LHCN-M2 (cell line): ENCODE results near the gene WNT3A. TPM values are rescaled to one million over a fixed set of nuclear protein-coding genes. Genes with fewer than 3 reads are reported as not detected.

ENCODE experiments used
- DNase-seq: peaks from one replicate; pipeline ENCODE4 v3.0.0-alpha.2; 2012; ENCODE audit warnings: low read depth
- total RNA-seq: library from RNA; depleted of rRNA; stranded (reverse); fragments of >200 nt; gene quantifications from 2 replicates; pipeline ENCODE4 v1.2.3, GENCODE V29; 2014

The WNT3A gene
- total RNA-seq, 1 experiment from 2014 or later: not detected

DNA sequence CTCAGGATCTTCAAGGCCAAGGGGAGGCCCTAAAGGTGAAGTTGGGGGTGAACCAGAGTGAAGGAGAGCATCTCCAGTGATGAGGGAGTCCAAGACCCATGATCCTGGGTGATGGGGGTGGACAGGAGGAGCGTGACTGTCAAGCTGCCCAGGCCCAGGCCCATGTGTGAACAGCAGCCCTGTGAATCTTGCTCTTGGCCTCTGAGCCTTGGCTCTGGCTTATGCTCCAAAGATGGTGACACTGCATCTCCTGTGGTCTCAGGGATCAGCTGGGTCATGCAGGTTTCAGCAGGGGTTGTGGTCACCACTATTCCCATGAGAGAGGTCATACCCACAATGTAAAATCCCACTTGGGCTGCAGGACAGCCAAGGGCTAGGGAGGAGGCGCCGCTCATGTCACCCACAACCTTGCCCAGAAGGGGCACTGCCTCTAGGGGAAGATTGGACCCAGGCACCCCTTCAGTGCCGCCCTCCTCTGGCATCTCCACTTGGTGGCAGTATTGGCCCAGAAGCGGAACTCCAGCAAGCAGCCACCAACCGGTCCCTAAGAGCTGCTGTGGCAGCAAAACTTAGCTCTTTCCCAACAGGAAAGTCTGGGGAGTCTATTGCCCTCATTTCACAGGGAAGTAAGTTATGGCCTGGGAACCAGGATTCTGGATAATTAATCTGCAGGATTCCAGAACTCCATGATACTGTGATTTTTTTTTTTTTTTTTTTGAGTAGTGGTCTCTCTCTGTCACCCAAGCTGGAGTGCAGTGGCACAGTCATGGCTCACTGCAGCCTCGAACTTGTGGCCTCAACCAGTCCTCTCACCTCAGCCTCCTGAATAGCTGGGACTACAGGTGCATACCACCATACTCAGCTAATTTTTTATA lies 7.5 kb upstream of the WNT3A start:
- DNase-seq: peak; percentile 73

DNA sequence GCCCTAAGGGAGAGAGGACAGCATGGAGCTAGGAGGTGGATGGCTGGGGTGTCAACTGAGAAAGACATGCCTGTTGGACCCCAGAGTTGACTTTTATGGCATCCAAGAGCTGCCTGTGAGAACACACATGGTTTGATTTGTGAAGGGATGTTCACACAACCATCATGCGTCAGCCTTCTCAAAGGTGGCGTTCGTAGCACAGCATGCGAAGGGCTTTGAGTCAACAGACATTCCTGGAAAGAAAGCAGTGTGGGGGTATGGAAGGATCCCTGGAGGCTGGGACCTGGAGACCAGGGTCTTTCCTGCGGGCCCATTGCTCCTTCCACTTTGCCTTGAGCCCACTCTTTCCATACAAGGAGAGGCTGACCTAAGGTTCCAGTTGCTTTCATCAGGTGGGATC lies 6.4 kb upstream of the WNT3A start:
- no peak for DNase-seq

DNA sequence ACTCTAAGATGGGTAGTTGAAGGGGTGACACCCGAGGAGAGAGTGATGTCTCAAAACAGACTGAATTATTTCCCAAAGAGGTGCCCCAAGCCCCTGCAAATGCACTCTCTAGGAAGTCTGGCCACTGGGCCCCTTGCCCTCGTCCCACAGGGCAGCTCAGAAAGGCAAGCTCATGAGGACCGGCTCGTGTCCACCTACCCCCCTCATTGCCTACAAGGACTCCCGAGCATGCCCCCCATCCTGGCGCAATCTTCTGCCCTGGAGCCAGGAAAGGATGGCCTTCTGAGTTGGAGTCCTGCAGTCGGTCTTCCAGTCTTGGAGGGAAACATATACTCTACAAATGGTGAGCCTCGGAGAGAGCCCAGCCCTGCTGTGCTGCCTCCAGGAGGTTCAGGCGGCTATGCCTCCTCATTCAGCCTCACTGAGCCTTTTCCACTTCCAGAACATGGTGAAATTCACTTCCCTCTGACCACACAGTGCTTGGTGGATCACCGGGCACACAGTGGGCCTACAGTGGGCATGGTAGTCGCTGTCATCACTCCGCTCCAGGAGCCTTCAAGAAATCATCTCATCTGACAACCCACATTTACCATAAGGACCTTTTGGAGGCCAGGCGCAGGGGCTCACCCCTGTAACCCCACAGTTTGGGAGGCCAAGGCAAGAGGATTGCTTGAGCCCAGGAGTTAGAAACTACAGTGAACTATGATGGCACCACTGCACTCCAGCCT lies 5.8 kb upstream of the WNT3A start:
- DNase-seq: no peak

DNA sequence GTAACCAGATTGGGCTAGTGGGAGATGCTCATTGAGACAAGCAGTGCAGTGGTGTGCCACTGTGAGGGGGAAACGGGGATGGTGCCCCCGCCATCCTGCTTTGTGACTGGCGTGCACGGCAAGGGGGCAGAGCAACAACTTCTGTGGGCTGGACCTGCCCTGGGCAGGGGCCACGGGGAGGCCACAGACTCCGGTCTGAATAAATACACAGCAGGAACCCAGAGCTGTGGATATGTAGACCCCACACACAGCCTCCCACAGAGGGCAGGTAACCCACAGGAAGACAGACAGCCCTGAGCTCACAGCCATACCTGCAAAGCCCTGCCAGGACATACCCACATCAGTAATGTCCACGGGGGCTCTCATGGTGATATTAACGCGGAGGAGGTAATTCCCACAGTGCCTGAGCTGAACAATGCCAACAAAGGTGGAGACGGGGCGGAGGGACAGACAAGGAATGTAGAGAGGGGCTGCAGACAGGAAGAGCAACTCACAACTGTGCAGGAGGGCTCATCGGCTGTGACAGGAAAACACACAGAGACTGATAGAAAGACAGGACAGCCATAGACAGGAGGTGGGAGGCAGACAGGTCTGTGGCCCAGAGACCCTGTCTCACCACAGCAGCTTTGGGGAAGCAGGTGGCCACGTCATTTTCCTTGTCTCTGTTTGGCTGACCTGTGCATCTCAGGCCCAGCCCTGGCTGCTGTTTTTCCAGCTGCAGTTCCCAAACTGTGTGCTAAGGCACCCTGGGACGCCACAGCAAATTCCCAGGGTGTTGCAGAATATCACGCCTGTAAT lies 4.9 kb upstream of the WNT3A start:
- DNase-seq: no peak

DNA sequence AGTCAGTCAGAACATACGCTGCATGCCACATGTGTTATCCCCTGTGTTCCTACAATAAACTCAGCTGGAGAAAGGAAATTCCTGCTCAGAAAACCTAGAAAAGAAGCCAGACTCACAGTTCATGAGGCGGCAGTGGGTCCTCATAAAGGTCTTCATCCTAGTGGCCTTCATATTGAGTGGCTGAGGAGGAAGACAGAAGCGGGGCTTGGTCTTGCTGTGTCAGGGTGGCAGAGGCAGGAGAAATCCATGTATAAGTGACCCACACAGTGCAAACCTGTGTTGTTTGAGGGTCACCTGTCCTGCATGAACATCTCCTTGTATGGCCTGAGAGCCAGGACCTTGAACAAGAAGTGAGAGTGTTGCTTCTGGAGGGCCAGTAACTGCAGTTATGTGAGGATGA lies 4.0 kb upstream of the WNT3A start:
- DNase-seq: no peak

DNA sequence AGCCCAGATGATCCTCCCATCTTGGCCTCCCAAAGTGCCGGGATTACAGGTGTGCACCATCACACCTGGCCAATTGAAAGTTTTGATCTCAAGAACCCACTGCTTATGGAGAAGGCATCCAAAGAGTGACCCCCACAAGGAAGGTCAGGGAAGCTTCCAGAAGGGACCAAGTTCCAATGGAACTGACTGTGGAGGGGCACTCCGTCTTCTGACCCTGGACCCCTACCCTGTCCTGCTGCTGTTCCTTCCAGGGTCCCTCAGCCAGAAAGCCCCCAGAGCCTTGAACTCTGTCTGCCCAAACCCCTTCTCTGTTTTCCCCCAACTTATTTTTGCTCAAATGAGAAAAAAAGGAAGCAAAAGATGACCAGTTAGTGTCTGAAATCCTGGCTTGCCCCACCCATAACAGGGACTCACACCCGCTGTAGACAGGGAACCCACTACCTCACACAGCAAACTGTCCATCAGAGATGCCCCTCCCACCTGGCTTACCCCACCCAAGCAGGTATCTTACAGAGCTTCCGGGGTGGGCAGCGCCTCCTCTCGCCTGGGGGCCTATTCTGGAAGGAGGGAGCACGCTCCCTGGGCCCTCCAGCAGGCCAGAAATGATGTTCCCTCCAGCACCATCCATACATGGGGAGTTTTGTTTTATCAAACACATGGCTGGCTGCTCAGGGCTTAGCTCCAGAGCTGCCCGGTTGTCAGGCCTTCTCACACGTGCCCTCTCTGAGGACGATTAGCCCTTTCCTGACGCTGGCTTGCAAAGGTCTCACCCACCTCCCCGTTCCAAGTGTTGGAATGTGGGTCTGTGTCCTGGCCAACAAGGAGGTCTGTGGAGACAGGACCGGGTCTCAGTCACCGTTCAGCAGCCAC lies 3.1 kb upstream of the WNT3A start:
- no peak for DNase-seq

DNA sequence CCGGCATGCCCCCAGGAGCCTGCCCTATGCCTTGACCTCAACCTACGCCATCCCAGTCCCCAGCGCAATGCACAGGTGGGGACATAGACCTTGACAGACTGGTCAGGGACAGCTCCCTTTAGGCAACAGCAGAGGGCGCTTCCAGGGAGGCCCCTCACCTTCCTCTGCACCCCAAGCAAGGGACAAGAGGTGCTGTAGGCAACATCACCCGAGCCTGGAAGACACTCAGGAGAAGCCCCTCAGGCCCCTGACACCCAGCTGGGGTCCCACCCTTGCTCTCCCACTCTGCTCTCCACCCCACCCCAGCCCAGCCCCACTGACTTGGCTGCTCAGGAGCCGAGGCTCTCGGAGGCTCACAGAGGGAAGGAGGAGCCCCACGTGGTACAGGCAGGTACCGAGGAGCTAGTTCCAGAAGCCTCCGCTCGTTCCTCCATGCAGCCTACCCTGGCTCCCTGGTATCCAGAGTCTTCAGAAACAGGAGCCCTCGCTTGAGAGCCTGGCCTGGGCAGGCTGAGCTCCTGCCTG lies 2.4 kb upstream of the WNT3A start:
- DNase-seq: peak; percentile 15

DNA sequence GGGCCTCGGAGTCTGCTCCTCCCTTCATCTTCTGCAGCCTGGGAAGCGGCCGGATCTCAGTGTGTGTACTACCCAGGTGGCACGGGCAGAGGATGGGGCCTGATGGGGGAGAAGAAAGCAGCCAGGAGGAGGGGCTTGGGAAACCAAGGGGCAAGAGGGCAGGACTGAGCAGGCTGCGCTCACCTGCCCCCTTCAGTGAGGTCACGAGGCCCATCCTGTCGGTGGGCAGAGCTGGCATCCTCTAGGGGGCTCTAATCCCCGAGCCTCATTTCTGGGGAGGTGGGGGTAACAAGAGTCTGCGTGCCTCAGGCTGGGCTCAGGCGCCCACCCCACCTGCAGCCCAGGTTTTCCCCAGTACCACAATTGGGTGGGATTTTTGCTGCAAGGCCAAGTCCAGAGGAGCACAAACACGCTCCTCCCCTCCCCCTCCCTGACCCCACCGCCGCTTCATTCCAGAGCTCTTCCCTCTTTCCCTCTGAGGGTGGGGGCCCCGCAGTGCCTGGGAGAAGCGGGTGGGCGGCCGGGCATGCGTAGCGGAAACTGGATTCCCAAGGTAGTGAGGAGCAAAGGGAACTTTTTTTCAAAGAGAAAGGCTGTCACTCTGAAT lies 1.8 kb upstream of the WNT3A start:
- DNase-seq: no peak

DNA sequence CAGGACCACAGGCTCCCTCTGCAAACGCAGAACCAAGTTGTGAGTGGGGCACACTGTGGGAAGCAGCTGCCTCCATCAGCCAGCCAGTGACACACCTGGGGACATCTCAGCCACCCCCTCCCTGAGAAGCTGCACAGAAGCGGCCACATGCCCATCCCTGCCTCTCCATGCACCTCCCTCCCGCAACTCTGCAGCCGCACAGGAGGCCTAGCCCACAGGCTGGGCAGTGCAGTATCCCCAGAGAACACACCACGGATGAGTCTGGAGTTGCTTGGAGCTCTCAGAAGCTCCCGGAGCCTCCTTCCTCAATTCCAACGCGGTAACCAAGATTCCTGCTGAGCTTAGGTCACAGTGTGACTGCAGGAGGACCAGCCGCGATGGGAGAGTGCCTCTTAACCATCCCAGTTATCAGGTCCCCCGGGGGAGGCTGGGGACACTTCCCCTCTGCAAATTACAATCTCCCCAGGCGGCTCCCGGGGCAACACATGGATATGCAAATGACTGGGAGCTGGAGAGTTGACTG lies 1.2 kb upstream of the WNT3A start:
- no peak for DNase-seq

DNA sequence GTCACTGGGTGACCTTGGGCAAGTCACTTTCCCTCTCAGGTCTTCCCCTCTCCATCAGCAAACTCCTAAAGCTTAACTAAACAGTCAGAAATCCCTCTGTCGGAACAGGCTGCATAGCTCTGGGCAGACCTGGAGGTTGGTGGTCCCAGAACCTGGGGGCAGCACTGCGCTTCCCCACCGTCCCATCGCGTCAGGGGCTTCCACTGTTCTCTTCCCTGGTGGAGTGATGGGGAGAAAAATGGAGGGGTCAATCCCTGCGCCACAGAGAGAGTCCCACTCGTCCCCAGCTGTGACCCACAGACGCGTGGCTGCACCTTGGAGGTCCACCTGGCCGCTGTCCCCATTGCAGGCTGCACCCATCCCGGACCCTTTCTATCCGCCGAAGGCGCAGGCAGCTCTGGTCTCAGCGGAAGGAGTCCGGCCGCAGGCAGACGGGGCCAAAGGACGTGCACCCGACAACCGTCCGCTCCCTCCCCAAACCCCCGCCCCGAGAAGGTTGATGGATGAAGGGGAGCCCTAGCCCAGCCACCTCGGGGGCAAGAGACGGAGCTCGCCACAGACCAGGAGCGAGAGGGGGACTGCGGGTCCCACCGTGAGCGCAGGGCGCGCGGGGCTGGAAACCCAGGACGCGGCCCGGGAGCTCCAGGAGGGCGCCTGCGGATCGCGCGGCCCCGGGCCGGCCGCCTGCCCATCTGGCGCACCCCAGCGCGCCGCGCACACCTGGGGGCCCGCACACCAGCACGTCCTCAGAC lies 588 bp upstream of the WNT3A start:
- DNase-seq: no peak

DNA sequence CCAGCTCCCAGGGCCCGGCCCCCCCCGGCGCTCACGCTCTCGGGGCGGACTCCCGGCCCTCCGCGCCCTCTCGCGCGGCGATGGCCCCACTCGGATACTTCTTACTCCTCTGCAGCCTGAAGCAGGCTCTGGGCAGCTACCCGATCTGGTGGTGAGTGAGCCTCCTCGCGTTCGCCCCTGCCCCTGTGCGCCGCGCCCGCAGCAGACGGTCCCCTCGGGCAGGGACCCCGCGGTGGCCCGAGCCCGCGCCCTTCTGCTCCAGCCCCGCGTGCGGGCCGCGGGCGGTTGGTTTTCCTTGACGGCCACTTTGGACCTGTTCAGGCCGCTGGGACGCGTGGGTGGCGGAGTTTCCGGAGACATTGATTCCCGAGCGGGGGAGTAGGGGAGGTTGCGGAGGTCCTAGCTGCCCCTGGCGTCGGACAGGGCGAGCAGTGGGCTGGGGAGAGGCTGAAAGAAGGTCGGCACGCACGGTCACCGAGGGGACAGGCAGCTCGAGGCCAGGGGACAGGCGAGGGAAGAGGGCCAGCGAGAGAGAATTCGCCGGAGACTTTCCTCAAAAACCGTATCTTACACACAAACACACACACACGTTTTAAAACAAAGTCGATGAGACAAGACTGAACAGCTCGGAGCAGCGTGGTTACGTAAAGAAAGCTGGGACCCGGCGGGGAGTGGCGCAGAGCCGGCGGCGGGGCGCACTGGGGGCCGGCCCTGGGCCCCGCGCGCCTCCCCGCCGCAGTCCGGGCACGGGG lies 427 bp downstream of the WNT3A start:
- no peak for DNase-seq

DNA sequence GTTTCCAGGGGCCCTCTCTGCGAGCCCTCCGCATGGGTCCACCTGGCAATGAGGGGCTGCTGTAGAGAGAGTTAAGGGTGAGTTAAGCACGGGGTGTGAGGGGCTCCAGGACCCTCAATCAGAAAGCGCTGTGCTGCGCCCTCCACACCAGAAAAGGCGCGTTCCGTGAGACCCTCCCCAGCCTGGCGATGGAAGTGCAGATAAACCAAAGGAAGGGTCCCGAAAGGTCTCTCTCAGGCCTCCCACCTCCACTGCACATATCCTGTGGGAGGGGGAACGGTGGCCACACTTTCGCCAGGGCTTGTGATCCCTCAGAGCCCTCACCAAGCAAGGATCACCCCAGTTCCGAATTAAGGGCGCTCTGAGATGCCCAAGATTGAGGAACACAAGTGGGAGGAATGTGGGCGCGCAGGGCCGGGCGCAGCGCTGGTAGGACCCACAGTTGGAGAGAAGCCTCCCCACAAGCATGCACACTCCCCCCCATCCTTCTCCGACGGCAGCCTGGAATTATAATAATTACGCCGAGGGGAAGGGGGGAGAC lies 1.1 kb downstream of the WNT3A start:
- no peak for DNase-seq

DNA sequence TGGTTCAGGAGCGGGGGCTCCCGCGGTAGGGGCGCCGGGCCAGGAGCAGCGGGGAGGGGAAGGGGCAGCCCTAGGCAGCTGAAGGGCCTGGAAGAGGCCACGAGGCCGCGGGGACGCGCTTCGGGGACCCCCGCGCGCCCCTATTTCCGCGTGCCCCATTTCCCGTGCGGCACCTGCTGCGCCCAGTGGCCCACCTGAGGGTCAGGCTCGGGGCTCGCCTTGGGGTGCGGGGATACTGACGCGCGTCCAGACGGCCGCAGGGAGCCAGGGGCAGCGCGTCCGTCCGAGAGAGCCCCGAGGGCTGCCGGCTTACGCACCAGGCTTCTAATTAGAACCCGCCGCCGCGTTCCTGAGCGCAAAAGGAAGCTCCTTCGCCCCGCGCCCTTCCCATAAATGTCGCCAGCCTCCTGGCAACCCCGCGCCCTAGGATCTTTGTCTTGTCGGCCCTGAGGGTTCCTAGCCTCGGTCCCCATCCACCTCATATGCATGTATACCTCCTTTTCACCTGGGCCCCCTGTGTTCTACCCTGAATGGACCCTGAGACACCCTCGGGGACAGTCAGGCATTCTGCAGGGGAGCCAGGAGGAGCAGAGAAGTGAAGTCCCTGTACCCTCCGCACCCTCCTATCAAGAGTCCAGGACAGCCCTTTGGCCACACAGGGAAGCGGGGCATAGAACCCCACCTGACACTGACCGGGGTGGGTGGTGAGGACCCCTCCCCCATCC lies 1.8 kb downstream of the WNT3A start:
- no peak for DNase-seq

DNA sequence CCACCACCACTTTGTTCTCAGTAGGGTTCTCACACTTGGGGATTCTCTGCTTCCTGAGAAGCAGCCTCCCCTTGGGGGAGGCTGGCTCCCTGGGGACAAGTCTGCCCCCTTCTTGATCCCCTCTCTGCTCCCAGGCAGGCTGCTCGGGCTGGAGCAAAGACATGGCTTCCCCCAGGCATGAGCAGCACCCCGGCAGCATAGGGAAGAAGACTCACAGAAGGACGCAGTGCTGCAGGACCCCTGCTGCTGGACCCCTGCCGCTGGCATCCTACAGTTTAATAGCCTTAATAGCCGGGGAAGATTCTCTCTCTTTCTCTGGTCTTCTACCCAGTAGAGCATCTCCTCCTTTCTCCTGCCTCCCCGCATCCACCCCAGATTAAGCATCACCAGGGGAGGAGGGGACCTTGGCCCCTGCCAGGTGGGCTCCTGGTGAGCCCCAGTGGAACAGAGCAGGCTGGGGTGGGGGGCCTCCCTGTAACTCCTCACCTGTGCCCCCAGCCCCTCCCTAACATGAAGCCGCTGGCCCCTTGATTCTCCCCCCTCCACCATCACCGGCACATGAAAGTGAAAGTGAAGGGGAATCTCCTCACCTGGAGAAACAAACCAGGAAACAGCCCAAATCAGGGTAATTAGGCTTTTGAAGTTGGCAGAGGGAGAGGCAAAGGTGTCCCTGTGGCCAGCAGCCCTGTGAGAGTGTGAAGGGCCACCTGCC lies 2.5 kb downstream of the WNT3A start:
- no peak for DNase-seq

DNA sequence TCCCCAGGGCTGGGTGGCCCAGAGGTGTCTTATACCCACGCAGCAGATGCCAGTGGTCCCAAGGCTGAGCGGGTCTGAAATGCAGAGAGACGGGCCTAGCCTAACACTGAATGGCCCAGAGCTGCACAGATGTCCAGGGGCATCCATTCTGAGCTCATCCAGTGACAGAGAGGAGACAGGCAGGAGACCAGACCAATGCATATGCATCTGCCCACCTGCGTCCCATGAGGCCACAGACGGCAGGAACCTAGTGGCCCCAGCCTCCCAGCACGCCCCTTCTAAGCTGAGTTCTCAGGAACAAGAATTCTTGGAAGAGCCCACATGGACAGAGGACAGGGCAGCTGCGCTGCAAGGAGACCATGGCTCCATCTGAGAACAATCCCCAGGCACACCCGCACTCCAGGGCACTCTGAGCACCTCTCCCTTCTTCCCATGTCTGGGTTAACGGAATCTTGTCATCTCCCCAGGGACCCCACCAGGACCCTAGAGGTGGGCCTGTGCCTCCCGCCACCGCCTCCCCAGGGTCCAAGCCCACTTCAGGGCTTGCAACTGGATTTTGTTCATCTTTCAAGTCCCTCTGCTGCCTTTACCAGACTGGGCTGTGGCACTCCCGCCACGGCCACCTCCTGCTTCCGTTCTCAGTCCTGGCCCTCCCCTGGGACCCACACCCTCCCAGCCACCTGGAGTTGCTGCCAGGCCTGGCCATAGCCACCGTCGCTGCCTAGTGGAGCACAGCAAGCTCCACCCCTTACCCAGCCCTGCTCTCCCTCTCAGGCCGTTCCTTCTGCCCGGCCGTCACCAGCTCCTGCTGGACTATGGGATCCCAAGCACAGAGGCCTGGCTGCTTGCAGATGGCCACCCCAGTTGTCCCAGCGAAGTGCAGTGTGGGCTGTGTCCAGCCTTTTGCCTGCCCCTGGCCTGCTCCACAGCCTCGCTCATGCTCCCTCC lies 3.3 kb downstream of the WNT3A start:
- no peak for DNase-seq

DNA sequence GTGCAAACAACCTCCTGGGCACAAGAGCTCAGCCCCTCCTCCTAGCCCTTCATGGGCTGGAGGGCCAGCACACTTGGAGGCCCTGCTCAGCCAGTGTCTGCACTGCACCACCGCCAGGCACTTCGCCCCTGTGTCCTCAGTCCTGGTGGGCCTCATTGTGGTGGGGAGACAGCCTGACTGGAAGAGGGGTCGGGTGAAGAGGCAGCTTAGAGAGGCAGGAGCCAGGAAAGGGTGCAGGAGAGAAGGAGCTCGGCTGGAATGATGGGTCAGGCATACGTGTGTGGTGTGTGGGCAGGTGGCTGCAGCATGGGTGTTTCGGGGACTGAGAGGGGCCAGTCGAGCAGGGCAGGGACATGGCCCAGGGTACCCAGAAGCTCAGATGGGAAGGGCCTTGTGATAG lies 4.1 kb downstream of the WNT3A start:
- no peak for DNase-seq
